ENCODE data around the gene ARX. TPM values are rescaled to one million over a fixed set of nuclear protein-coding genes. Genes with fewer than 3 reads are reported as not detected.

The ARX gene
- total RNA-seq, 4 donors from 2014 or later, result not detected

- TF ChIP-seq CTCF (IDR thresholded peaks at IDR 0.05; ENCODE audit: low read depth), result no peak
Measured at GRCh38 chrX:25039036-25039435, 23.3 kb upstream of the ARX start.

- no peak for TF ChIP-seq CTCF (IDR thresholded peaks at IDR 0.05; ENCODE audit: low read depth)
Measured at GRCh38 chrX:25034889-25035288, 19.1 kb upstream of the ARX start.

- TF ChIP-seq CTCF (IDR thresholded peaks at IDR 0.05; ENCODE audit: low read depth), result no peak
Measured at GRCh38 chrX:25029288-25029825, 13.6 kb upstream of the ARX start.

DNA sequence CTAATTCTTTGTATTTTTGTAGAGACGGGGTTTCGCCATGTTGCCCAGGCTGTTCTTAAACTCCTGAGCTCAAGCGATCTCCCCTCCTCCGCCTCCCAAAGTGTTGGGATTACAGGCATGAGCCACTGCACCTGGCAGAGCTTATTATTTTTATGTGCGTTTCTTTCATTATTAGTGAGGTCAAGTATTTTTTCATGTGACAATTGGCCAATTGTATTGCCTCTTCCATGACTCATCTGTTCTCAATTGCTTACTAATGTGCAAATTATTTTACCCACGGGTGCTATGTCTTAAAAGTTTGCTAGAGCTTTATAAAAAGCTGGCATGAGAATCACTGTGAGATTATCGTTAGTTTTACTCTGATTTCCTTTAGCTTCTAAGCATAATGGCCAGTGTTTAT lies 13.0 kb upstream of the ARX start:
- TF ChIP-seq CTCF (IDR thresholded peaks at IDR 0.05; ENCODE audit: low read depth), result no peak

DNA sequence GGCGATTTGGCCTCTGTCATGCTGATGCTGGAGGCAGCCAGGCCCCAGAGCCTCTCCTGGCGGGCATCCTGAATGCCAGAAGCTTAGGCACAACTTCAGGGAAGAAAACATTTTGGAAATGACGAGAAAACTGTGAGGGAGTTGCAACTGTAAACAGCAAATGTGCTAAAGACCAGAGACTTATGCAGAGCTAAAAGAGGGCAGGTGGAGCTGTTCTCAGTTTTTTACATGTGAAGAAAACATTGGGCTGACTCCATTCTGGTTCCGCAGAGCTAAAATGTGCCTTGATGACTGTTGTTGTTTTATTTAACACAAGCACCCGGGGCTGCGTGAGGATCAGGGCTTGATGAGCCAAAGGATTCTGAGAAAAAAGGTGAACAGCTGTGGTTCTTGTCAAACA lies 10.8 kb upstream of the ARX start:
- no peak for TF ChIP-seq CTCF (IDR thresholded peaks at IDR 0.05; ENCODE audit: low read depth)

DNA sequence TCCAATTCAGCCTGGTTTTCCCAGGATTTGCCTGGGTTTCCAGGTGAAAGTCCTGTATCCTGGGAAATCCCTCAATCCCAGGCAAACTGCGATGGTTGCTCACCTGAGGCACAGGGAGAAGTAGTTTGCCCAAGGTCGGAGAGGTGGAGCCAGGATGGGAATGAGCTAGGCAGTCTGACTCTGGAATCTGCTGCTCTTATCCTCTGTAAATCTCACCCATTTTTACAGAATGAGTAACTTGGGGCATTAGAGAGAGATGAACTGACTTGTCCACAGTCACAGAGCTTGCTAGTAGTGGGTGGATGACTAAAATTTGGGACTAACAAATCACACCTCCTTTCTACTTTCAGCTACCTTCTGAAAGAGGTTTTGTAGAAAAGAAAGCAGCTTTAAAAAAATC lies 9.8 kb upstream of the ARX start:
- no peak for TF ChIP-seq CTCF (IDR thresholded peaks at IDR 0.05; ENCODE audit: low read depth)

GRCh38 chrX:25023908-25024307 lies 8.1 kb upstream of the ARX start:
- no peak for TF ChIP-seq CTCF (IDR thresholded peaks at IDR 0.05; ENCODE audit: low read depth)

All from subcutaneous adipose tissue (tissue), 4 donors.